PFSK-1 (cell line): ENCODE data around the gene ICA1.

ENCODE experiments used
- FOXP2 ChIP-seq: optimal IDR thresholded peaks from 2 replicates; pipeline ENCODE3; 2011; ENCODE audit warnings: borderline replicate concordance, control low read depth, inconsistent platforms; ENCODE audit not compliant: insufficient read depth; ENCODE audit errors: extremely low read length, extremely low read depth
- POLR2AphosphoS5 ChIP-seq: IDR thresholded peaks from 2 replicates; pipeline ENCODE4 v1.6.1; 2012; ENCODE audit warnings: low read depth, mild to moderate bottlenecking, control low read depth, low read length, moderate library complexity
- SIN3A ChIP-seq: IDR thresholded peaks from 2 replicates; pipeline ENCODE4 v1.6.1; 2012; ENCODE audit warnings: mild to moderate bottlenecking, low read length, moderate library complexity, borderline replicate concordance; ENCODE audit not compliant: insufficient read depth
- TAF1 ChIP-seq: IDR thresholded peaks from 2 replicates; pipeline ENCODE4 v1.6.1; 2012; ENCODE audit warnings: low read length, control low read depth, borderline replicate concordance; ENCODE audit not compliant: insufficient read depth
- TF ChIP-seq, protein P1 (sequence below), 2 experiments: IDR thresholded peaks; 2 replicates each; pipeline versions ENCODE4 v1.6.1 to v1.8.0; 2011 to 2012; ENCODE audit warnings: low read depth in 2 of 2, low read length in 2 of 2, control low read depth in 1 of 2, inconsistent platforms in 1 of 2, mild to moderate bottlenecking in 1 of 2, moderate library complexity in 1 of 2; ENCODE audit not compliant: insufficient read depth in 1 of 2

DNA sequence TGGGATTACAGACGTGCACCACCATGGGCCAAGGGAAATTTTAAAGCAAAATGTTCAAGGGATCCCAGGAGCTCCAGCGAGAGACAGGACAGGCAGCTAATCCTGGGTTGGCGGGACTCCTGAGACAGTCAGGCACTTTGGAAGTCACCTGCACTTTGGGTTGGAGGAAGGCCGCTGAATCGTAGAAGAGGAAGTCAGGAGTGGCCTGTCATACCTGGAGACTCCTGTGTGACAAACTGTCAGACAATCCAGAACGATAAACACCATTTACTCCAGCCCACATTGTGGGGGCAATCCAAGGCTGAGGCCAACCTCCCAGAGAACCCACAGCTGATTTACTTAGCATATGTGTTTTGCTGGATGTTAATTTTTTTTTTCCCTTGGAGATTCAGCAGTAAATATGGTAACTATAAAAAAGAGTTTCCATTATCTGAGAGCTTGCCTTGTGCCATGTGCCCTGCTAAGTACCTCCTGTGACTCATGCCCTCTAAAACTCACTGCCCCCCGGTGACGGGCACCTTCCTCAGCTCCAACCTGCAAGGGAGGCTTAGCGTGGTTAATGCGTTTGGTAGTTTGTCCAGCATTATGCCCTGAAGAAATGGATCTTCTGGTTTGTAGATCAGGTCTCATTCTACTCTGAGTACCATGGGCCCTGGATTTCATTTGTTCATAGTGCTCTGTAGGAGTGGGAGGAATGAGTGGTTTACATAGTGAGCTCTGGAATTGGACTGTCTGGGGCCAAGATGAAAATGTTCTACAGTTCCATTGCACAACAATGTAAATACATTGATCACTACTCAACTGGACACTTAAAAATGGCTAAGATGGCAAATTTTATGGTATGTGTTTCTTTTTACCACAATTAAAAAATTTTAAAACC lies 50.9 kb downstream of the ICA1 start:
- TF ChIP-seq, protein P1, sequence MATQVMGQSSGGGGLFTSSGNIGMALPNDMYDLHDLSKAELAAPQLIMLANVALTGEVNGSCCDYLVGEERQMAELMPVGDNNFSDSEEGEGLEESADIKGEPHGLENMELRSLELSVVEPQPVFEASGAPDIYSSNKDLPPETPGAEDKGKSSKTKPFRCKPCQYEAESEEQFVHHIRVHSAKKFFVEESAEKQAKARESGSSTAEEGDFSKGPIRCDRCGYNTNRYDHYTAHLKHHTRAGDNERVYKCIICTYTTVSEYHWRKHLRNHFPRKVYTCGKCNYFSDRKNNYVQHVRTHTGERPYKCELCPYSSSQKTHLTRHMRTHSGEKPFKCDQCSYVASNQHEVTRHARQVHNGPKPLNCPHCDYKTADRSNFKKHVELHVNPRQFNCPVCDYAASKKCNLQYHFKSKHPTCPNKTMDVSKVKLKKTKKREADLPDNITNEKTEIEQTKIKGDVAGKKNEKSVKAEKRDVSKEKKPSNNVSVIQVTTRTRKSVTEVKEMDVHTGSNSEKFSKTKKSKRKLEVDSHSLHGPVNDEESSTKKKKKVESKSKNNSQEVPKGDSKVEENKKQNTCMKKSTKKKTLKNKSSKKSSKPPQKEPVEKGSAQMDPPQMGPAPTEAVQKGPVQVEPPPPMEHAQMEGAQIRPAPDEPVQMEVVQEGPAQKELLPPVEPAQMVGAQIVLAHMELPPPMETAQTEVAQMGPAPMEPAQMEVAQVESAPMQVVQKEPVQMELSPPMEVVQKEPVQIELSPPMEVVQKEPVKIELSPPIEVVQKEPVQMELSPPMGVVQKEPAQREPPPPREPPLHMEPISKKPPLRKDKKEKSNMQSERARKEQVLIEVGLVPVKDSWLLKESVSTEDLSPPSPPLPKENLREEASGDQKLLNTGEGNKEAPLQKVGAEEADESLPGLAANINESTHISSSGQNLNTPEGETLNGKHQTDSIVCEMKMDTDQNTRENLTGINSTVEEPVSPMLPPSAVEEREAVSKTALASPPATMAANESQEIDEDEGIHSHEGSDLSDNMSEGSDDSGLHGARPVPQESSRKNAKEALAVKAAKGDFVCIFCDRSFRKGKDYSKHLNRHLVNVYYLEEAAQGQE (IDR thresholded peaks at IDR 0.05; ENCODE audit: insufficient read depth in 1 of 2, low read depth in 2 of 2, low read length in 2 of 2) = no peak
- no peak for TF ChIP-seq TAF1
- no peak for TF ChIP-seq POLR2AphosphoS5
- no peak for TF ChIP-seq FOXP2
- no peak for TF ChIP-seq SIN3A
